ENCODE results near the gene STK10.

DNA sequence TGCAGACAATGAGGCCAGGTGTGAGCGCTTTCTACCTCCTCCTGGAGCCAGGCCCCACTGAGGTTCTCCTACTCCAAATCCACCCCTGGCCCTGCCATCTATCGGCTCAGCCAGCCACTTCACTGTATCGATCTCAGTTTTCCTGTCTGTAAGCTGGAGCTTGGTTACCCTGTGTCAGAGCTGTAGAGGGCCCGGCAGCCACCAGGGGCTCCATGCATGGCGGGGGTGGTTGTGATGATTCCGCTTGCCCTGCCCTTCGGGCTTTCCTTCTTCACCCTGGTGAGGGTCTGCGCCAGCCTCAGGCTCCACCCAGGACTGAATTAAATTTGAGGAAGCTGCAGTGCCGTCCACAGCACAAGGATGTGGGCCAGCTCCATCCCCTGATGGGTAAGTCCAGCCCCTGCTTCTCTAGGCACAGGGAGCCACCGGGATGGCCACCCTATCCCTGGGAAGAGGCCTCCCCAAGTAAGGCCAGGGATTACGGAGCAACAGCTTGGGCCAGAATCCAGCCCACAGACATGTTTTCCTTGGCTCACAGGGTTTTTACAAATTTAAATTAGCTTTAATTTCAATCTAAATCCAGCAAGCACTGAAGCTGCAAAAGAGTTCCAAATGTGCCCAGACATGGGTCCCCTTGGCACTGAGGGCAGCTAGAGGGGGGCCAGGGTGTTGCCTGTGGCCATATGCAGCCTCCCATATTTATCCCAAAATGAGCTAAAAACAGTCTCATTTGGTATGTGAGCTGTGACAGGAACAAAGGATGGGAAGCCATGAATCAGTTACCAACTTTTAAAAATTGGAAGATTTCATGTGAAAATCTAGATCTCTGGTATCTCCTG lies 92.4 kb downstream of the STK10 start:
- TF ChIP-seq GATA2 (IDR thresholded peaks at IDR 0.05; ENCODE audit: low read depth, low read length) (no peak), GATA3 (IDR thresholded peaks at IDR 0.05; ENCODE audit: low read depth, low read length) (no peak)

All from SH-SY5Y (cell line).